Measurements from ENCODE around the gene SCAMP1. TPM values are rescaled to one million over a fixed set of nuclear protein-coding genes. Genes with fewer than 3 reads are reported as not detected.

SCAMP1 gene
- total RNA-seq, 3 donors from 2014 or later, result 31.2 to 52.0 (median 31.8) TPM

DNA sequence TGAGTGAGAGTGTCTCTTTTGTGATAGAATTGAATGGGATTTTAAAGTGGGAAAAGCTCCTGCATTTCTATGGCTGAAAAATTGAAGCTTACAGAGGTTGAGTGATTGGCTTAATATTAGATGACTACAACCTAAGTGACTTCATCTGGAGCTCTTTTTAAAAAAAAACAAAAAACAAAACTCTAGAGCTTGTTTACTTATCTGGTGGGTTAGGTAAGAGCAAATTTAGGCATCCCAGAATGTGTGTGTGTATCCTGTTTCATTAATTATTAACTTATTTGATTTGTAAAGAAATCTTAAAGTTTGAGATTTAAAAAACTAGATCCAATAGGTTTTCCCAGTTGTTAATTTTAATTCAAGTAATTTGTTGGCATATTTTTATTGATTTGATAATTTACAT lies 60.1 kb downstream of the SCAMP1 start:
- TF ChIP-seq POLR2AphosphoS5 (IDR thresholded peaks at IDR 0.05) (no peak), POLR2A (IDR thresholded peaks at IDR 0.05) (no peak), CTCF (IDR thresholded peaks at IDR 0.05) (no peak)
- H3K27ac ChIP-seq, result no peak overlapping the region
- H3K36me3 ChIP-seq, result peaks cover 3% of the 10 kb centered on the region
- intact Hi-C loops (cut with DNase I; ENCODE audit: low total_unique reads), result loop anchor here (10.0 kb wide), 1 partner anchor 556 kb away; no protein-coding TSS in a partner anchor
- H3K4me3 ChIP-seq, result no peak overlapping the region
- no peaks in the 10 kb centered on the region for H3K9me3 ChIP-seq
- H3K27me3 ChIP-seq, result no peaks in the 10 kb centered on the region
- DNase-seq (ENCODE audit: low spot score in 2 of 2), result no peak
- H3K4me1 ChIP-seq, result no peaks in the 10 kb centered on the region

DNA sequence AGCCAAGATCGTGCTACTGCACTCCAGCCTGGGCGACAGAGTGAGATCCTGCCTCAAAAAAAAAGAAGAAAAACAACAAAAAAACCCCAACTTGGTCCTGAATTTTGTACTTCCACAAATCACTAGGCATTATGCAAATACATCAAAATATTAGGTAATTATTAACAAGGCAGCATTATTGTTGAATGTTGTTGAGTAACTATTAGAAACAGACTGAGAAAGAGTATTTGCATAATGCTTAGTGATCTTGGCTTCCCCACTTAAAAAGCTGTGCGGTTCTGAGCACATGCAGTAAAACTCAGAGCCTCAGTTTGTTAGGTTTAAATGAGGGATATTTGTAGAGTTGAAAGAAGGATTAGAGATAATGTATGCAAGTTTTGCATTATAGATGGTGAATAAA lies 64.2 kb downstream of the SCAMP1 start:
- no peaks in the 10 kb centered on the region for H3K9me3 ChIP-seq
- no peaks in the 10 kb centered on the region for H3K27me3 ChIP-seq
- H3K36me3 ChIP-seq, result no peaks in the 10 kb centered on the region
- DNase-seq (ENCODE audit: low spot score in 2 of 2), result no peak
- intact Hi-C loops (cut with DNase I; ENCODE audit: low total_unique reads), result loop anchor here (10.0 kb wide), 1 partner anchor 560 kb away; no protein-coding TSS in a partner anchor
- no peak overlapping the region for H3K4me3 ChIP-seq
- TF ChIP-seq POLR2AphosphoS5 (IDR thresholded peaks at IDR 0.05) (no peak), POLR2A (IDR thresholded peaks at IDR 0.05) (no peak), CTCF (IDR thresholded peaks at IDR 0.05) (no peak)
- H3K4me1 ChIP-seq, result no peaks in the 10 kb centered on the region
- no peak overlapping the region for H3K27ac ChIP-seq

DNA sequence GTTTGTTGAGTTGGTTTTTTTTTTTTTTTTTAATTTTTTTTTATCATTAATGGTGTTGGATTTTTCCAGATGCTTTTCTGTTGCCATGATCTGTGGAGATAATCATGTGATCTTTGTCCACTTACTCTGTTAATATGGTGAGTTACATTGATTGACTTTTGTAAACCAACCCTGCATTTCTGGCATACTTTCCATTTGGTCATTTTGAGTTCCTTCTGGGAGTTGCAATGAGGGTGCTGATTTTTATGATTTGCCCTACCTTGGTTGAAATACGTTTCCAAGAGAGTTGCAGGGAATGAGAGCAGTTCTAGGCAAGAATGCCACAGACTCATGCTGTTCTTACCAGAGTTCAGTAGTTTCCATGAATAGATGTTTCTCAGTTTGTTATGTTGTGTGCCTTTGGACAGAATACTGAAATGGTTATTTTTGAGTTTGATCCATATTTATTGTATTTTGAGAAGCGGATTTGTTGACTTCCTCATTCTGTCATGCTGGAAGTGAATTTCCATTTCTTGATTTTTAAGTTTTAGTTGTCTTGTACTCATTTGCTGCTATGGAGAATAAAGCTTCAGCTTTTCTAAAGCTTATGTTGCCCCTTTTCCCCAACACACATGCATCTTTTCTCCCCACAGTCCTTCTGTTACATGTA lies 69.0 kb downstream of the SCAMP1 start:
- TF ChIP-seq POLR2AphosphoS5 (IDR thresholded peaks at IDR 0.05) (no peak), POLR2A (IDR thresholded peaks at IDR 0.05) (no peak), CTCF (IDR thresholded peaks at IDR 0.05) (no peak)
- H3K9me3 ChIP-seq, result no peaks in the 10 kb centered on the region
- H3K27ac ChIP-seq, result no peak overlapping the region
- no peaks in the 10 kb centered on the region for H3K4me1 ChIP-seq
- DNase-seq (ENCODE audit: low spot score in 2 of 2), result no peak
- H3K4me3 ChIP-seq, result no peak overlapping the region
- intact Hi-C loops (cut with DNase I; ENCODE audit: low total_unique reads), result loop anchor here (10.0 kb wide), 1 partner anchor 565 kb away; no protein-coding TSS in a partner anchor
- no peaks in the 10 kb centered on the region for H3K36me3 ChIP-seq
- H3K27me3 ChIP-seq, result no peaks in the 10 kb centered on the region

DNA sequence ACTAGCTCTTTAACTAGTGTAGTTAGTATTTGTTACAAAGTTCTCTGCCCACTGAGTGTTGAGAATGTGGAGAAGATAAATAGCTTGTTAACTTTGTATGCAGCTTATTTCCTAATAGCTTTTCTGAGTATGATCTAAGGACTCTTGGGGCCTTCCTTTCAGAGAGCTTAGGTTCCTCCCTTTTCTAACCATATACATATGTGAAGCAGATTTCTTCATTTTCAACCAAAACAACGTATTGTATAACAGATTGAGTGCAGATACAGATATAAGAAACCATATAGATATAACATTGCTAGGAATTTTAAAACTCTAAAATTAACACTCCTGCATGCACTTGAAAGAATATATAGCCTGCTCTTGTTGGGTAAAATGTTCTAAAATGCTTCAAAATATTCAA lies 70.4 kb downstream of the SCAMP1 start:
- TF ChIP-seq POLR2A (IDR thresholded peaks at IDR 0.05), result no peak
- TF ChIP-seq CTCF (IDR thresholded peaks at IDR 0.05), result no peak
- TF ChIP-seq POLR2AphosphoS5 (IDR thresholded peaks at IDR 0.05), result no peak
- Histone ChIP-seq H3K4me3 (no peak overlapping the region), H3K36me3 (no peaks in the 10 kb centered on the region)

DNA sequence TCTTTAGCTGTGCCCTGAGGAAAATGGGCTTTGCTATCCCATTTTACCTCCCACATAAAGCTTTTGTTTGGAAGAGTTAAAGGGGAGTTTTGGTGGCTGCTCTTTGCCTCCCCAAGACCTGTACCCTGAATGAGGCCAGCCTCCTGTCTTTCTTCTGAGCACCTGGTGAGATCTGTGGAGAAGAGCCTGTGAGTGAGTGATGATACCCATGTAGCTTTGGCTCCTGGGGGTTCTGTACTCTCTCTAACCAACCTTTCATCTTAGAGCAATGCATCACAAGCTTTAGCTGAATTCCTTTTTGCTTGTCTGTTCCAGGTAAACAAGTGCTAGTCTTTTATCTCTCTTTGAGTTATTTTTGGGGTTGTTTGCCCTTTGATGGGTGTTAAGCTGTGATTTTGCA lies 73.6 kb downstream of the SCAMP1 start:
- no peak for DNase-seq (ENCODE audit: low spot score in 2 of 2)
- Histone ChIP-seq H3K27ac (no peak overlapping the region), H3K4me1 (no peaks in the 10 kb centered on the region), H3K27me3 (no peaks in the 10 kb centered on the region), H3K36me3 (no peaks in the 10 kb centered on the region), H3K4me3 (no peak overlapping the region), H3K9me3 (no peaks in the 10 kb centered on the region)
- TF ChIP-seq CTCF (IDR thresholded peaks at IDR 0.05) (no peak), POLR2AphosphoS5 (IDR thresholded peaks at IDR 0.05) (no peak), POLR2A (IDR thresholded peaks at IDR 0.05) (no peak)
- intact Hi-C loops (cut with DNase I; ENCODE audit: low total_unique reads), result no loop called here

More for the DNA sequence above, 70.4 kb downstream of the SCAMP1 start:
- Histone ChIP-seq H3K27me3 (no peaks in the 10 kb centered on the region), H3K4me1 (no peaks in the 10 kb centered on the region), H3K27ac (no peak overlapping the region), H3K9me3 (no peaks in the 10 kb centered on the region)
- intact Hi-C loops (cut with DNase I; ENCODE audit: low total_unique reads), result no loop called here
- DNase-seq (ENCODE audit: low spot score in 2 of 2), result no peak

Data from breast epithelium (tissue), 4 donors.